Fibroblast of lung (primary cell): Measurements from ENCODE around the gene HSP90AB1.

Source experiments
- CTCF ChIP-seq, 2 donors: IDR thresholded peaks in 1 of 2; conservative IDR thresholded peaks in 1 of 2; 1 replicate in 1 of 2; 2 replicates in 1 of 2; pipeline ENCODE4 v1.5.1; 2011 to 2012; ENCODE audit warnings: low read length in 2 of 2, control low read depth in 1 of 2, inconsistent platforms in 1 of 2, low read depth in 1 of 2, mild to moderate bottlenecking in 1 of 2
- EZH2 ChIP-seq: IDR thresholded peaks from 2 replicates; pipeline ENCODE4 v1.5.1; 2012; ENCODE audit warnings: low read length, control low read depth, mild to moderate bottlenecking; ENCODE audit errors: missing control alignments

GRCh38 chr6:44198684-44199083 is 48.2 kb upstream of the HSP90AB1 start:
- TF ChIP-seq EZH2 = no peak
- no peak for TF ChIP-seq CTCF (conservative IDR thresholded peaks at IDR 0.05 in 1 of 2, IDR thresholded peaks at IDR 0.05 in 1 of 2; ENCODE audit: low read depth in 1 of 2, low read length in 2 of 2)
